Stimulated activated CD4-positive, alpha-beta T cell treated with anti-CD3 and anti-CD28 coated beads, Interleukin-2, amount 100 ng/mL, for 24 hours (primary cell): ENCODE measurements around the gene CERK.
"Not testable (repeated sequence)": the region's sequence is repeated elsewhere in the genome, so short reads cannot be mapped to it uniquely, and the experiment has no call there.

Experiments used
- DNase-seq, 2 donors: peaks; one replicate each; pipeline ENCODE4 v3.0.0-alpha.2; 2020

CERK gene

DNA sequence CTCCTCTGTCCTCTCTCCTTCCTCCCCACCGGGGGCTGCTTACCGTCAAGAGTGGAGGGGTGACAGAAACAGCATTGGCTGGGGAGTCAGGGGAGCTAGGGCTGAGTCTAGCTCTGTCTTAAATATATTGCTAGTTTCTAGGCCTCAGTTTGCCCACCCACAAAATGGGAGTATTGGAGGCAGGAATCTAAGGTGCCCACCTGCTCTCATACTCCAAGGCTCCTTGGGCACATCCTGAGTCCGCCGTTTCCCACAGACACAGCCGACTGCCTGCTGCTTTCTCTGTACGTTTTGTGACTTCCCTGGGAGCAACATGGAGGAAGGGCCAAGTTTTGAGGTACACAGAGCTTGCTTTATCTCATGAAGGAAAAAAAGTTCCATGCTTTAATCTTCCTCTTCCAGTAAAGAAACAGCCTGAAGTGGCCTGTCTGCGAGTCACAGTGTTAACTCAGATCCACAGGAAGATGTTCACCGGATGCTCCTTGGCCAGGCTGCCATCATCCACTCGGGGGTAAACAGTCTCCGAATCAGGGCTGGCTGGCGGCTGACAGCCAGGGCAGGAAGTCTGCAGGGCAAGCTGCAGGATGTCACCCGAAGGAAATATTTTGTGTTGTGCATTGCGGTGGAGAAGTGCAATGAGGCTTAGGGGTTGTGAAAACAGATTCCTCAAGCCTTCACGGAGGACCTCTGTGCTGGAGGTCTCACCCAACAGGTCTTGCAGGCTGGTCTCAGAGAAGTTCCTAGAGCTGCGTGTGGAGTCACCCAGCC is 11.0 kb upstream of the CERK start:
- DNase-seq: peak; percentile 51 to 54

DNA sequence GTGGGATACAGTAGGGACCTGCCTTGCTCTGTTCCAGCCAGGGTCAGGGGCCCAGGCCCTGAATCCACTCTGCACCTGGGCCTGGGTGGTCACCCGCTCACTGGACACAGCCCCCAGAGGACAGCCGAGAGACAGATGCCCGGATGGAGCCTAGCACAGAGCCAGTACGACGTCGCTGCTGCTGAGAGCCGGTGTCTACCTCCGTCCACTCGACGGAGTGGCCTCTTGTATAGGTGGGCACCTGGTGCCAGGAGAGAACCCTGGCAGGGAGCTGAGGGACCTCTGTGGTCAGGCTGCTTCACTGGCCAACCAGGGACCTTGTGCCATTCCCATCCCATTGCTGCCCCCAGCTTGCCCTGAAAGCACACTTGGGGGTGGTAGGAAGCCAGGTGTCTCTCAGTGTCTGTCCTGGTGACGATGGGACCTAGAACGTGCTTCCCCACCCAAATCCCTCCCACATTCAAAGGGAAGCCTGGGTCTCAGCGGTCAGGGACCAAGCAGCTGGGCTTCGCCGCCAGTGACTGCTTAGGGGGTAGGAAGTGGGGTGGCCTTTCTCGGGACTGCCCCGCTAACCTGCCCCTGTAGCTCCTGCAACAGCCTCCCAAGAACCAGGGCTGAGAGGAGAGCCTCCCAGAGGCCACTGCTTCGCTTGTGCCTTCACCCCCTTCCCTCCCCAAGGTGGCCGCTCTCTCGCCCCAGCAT is 10.3 kb upstream of the CERK start:
- DNase-seq: no peak

DNA sequence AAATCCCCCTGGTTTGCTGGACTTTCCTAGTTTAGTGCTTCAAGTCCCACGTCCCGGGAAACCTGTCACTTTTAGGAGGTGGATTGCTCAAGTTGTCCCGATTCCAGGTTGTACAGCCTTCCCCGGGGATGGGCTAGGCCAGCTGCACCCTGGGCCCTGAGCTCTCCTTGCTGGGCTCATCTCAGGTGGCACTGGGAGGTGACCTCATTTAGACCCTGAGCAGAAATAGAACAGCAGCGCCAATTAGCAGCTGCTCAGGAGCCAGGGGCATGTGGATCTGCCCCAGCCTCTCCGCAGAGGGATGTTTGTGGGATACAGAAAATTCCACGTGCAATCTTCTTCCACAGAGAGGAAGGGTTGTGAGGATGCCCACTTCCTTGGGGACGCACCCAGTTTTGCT is 9.6 kb upstream of the CERK start:
- DNase-seq: no peak

DNA sequence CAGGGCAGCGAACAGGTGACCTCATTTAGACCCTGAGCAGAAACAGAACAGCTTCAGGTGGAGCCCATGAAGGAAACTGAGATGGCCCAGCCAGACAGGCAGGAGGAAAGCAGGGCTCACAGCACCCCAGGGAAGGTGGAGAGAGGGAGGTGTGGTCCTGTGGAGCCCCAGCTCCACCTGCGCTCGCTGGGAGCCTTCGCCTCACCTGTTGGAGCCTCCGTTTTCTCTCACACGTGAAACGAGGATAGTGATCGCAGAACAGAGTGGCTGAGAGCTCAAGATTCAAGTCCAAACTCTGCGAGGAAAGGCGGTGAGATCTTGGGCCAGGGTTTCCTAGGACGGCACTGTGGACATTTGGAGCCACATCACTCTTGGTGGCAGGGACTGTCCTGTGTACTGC is 8.6 kb upstream of the CERK start:
- DNase-seq: no peak

- DNase-seq: no peak
Measured at GRCh38 chr22:46746192-46746591, 8.1 kb upstream of the CERK start.

DNA sequence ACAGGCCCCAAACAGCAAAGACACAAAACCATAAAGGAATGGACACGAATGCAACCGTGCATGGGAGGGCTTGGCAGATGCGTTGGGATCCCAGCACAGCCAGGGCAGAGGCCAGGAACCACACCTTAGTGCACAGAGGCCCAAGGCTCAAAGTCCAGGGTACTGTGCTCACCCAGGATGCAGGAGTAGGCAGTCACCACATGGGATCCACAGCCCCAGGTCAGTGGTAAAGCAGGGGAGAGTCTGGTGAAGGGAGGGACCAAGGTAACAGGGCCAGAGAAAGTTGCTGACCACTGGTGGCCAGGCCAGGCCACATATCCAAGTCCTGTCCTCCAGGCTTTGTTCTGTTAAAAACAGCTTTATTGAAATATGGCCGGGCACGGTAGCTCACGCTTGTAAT is 6.5 kb upstream of the CERK start:
- DNase-seq: no peak

DNA sequence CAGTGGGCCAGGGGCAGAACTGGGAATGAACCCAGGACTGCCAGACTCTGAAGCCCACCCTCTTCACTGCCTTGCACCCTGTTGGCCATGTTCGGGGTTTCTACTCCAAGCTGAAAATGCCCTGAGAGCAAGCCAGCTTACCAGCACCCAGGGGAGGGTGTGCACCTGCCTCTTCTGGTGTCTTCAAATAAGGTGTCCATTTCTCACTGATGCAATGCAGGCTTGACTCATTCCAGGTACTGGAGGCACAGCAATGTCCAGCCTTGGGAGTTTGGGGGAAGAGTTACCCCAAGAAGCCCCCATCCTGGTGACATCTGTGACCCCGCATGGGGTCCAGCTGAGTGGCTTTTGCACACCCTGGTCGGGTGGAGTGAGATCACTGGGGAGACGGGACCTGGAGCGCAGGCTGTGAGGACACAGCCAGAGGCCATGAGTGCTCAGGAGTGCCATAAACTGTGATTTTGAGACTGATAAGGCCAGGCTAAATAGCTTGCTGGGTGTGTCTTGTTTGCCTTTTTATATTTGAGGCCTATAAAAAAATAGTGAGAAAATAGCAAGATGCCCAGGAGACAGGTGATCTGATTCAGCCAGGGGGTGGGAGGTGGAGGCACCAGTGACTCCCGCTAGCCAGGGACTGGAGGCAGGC is 4.6 kb upstream of the CERK start:
- no peak for DNase-seq

DNA sequence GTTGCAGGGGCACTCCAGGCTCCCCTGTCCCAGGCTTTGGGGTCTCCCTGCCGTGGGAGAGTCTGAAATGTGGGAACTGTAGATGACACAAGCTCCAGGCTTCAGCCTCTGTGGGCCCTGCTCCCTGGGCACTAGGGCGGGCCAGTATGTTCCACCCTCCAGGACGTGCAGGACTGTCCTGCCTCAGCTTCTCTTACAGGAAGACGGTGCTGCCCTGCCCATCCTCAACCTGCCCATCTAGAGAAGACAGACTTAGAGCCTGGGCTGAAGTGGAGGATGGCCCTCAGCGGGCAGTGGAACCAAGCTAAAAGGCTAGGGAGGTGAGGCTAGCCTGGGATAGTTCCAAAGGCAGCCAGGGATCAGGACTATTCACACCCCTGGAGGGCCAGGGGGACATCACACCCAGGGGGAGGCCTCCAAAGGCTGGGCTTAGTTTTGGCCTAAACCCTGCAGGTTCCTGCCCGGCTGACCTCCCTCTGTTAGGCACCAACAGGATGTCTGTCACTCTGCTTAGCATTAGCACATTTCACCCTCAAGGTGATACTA is 4.0 kb upstream of the CERK start:
- DNase-seq: no peak

DNA sequence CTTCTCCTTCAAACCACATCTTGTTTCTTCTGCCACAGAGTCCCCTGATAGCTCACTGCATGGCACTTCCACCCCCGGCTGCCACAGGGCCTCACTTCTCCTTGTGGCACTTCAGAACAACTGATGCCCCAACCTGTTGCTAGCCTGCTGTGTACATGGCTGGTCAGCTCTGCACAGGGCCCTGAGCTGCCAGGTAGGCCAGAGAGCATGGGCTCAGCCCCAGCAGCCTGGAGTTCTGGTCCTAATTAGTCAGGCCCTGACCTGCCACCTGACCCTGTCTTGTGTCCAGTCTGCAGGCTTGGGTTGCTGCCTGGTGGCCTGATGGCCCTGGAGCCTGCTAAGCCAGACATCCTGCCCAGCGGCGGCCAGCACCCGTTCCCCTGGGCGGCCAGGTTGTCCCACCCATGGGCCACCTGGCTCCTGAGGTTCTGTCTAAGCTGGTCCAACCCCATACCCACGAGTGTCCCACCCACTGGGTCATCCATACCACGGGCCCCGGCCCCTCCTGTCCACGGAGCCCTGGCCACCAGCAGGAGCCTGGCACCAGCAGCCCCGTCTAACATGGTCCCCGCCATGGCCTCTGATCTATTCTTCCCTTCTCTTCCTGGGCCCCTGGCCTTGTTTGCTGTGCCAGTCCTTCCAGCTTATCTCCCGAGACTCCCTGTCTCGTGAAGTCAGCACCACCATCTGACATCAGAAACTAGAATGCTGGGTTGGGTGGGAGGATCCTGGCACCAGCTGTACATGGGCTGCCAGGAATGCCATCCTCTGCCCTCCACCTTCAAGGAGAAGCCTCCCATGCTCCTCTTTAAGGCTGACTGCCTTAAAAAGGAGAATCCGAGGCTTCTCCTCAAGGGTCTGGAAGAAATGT is 3.1 kb upstream of the CERK start:
- DNase-seq: no peak

DNA sequence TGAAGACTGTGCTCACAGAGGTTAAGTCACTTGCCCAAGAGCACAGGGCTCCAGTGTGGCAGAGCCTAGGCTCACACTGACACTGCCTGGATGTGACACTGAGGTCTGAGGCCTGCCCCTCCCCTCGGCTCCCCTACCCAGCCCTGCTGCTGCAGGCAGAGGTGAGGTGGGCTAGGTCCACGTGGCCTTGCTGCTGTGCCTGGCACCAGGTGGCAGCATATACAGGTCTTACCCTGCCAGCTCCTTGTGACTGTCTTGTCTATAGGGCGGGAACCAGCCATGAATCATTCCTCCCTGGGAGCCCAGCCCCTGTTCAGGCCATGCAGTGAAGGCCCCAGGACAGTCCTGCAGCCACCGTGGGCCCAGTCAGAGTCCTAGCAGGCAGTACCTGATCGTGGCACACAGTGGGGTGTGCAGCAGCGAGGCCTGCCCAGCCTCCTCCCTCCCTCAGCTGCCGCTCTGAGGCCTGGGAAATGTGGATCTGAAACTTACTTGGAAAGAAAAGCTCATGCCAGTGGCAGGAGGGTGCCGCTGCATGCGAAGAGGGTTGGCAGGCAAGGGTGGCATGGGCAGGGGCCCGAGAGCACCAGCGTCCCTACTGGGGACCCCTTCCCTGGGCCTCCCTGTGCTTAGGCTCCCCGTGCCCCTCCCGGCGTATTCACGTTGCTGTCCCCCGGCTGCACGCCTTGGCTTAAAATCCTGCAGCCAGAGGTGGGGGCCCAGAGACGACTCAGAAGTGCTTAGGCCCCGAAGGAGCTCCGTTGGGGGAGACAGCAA is 1.2 kb upstream of the CERK start:
- peak in 1 of 2 donors; percentile 70 for DNase-seq

DNA sequence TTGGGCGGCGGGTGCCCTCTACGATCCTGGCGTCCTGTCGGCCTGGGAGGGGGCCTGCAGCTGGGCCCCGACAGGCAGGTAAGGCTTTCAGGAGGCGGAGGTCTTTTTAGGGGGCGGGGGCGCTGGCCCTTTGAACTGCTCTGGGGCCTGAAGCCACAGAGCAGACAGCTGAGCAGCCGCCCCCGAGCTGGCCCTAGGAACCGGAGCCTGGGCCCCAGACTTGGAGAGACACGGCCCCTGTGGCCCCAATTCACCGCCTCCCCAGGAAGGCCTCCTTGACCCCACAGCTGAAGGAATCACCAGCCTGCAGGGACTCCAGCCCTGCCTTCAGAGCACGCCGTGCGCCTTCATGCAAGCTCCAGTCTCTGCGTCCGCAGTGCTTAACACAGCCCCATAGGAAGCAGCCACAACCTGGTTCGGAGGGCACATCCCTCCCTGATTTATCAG is 618 bp upstream of the CERK start:
- DNase-seq: peak in 1 of 2 donors; percentile 20

- peak; percentile 53 to 60 for DNase-seq
Measured at GRCh38 chr22:46737105-46737975, 712 bp downstream of the CERK start.

DNA sequence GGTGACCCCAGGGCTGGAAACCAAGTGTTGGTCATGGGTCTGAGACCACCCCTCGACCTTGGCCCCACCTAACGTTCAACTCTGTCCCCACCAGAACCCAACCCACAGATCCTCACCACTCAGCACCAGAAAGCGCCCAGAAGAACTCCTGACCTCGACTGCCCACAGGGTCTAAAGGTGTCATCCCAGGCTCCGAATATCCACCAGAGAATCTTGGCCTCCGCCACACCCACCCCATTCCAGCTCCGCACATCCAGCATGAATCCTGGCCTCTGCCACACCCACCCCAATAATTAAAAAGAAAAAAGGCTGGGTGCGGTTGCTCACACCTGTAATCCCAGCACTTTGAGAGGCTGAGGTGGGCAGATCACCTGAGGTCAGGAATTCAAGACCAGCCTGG is 1.3 kb downstream of the CERK start:
- DNase-seq: no peak

GRCh38 chr22:46735747-46736608 is 2.1 kb downstream of the CERK start:
- DNase-seq: no peak

DNA sequence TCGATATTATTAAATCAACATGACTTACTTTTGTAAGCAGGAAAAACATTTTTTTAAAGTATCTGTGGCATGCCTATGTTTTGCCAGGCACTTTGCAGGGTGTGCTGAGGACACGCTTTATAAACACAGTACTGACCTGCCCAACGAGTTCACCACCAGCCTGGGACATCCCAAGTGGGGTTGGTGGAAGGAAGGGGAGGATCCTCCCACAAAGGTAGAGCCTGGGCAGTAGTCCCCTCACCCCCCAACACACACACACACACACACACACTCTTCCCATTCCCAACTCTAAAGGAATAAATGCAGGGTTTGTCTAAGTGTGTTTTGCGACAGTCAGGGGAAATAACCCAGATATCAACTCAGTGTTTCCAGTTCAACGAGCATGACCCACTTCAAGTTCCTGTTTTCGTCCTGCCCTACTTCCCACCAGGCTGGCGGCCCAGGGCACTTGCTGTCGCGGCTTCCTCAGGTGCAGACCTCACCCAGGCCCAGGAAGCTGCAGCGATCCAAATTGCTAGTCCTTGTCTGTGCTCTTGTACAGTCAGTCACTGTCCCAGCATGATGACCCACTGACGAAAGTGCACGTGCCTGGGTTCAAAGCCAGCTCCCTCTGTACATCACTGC is 3.1 kb downstream of the CERK start:
- peak; percentile 57 to 61 for DNase-seq

DNA sequence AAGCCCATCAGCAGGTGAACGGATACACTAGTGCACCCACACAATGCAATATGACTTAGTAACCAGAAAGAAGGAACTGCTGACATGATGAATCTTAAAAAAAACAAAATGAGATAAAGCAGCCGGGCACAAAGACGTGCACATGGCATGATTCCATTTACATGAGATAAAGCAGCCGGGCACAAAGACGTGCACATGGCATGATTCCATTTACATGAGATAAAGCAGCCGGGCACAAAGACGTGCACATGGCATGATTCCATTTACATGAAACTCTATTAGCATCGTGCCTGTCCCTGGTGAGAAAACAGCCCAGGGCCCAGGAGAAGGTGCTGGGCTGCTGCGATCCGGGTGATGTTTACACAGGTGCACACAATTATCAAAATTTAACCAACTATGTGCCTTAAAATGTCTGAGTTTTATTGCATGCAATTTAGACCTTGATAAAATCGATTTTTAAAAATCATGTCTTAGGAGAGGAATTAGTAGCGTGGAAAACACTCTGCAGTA is 3.8 kb downstream of the CERK start:
- not testable (repeated sequence) for DNase-seq

DNA sequence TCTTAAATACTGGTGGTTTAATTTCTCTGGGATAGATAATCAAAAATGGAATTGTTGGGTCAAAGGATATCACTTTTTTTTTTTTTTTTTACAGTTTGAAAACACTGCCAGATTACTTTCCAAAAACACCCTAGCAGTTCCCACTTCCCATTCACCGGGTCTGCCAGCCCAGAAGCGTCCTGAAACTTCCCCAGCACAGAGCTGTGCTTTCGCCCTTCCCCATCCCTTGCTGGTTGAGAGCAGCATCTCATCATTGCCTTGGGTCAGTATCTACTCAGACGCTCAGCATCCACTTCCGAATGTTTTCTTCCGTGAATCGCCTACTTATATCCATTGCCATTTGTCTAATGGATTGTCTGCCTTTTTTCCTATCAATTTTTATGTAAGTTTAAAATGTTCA is 5.5 kb downstream of the CERK start:
- DNase-seq: no peak

DNA sequence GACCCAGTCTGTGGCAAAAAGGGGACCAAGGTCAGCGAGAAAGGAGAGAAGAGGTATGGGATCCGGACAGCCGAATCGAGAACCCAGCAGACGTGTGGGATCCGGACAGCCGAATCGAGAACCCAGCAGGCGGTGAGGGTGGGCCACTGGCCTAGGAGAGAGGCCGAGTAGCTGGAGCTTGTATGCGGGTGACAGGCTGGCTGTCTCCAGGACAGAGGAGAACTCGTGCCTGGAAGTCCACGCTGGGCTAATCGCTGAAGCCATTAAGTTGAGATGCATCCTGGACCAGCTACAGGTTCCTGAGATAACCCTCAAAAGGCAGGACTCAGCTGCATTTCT is 6.0 kb downstream of the CERK start:
- no peak for DNase-seq
